H9 (cell line): ENCODE measurements around the gene OLFM1. TPM values are rescaled to one million over a fixed set of nuclear protein-coding genes. Genes with fewer than 3 reads are reported as not detected.

ENCODE experiments used
- DNase-seq: peaks from one replicate; pipeline ENCODE4 v3.0.0-alpha.2; 2017
- H2AFZ ChIP-seq: one replicate; pipeline ENCODE4 v1.6.1; 2013; ENCODE audit warnings: mild to moderate bottlenecking, low read length, control low read depth, moderate library complexity
- H2AK5ac ChIP-seq: 2 replicates; pipeline ENCODE4 v1.6.1; 2013; ENCODE audit warnings: low read length, control low read depth, mixed read lengths; ENCODE audit not compliant: insufficient read length
- H2BK120ac ChIP-seq: one replicate; pipeline ENCODE4 v1.6.1; 2013; ENCODE audit warnings: low read depth, mild to moderate bottlenecking, low read length, control low read depth, inconsistent platforms; ENCODE audit not compliant: poor library complexity, severe bottlenecking
- H2BK12ac ChIP-seq: 2 replicates; pipeline ENCODE4 v1.6.1; 2013; ENCODE audit warnings: low read length, control low read depth, mixed read lengths, low read depth; ENCODE audit not compliant: insufficient read length
- H2BK15ac ChIP-seq: 2 replicates; pipeline ENCODE4 v1.6.1; 2013; ENCODE audit warnings: low read depth, low read length, control low read depth
- H2BK20ac ChIP-seq: one replicate; pipeline ENCODE4 v1.6.1; 2013; ENCODE audit warnings: low read depth, mild to moderate bottlenecking, low read length, control low read depth, inconsistent platforms; ENCODE audit not compliant: poor library complexity, severe bottlenecking
- H2BK5ac ChIP-seq: 2 replicates; pipeline ENCODE4 v1.6.1; 2013; ENCODE audit warnings: low read length, control low read depth, mixed read lengths; ENCODE audit not compliant: insufficient read length
- H3K14ac ChIP-seq: 2 replicates; pipeline ENCODE4 v1.6.1; 2013; ENCODE audit warnings: low read length, control low read depth; ENCODE audit not compliant: insufficient read depth
- H3K18ac ChIP-seq: 2 replicates; pipeline ENCODE4 v1.6.1; 2013; ENCODE audit warnings: low read depth, mild to moderate bottlenecking, mixed read lengths, low read length, control low read depth; ENCODE audit not compliant: insufficient read length
- H3K23ac ChIP-seq: 2 replicates; pipeline ENCODE4 v1.6.1; 2013; ENCODE audit warnings: low read length, control low read depth, mixed read lengths, low read depth; ENCODE audit not compliant: insufficient read length
- H3K23me2 ChIP-seq: 2 replicates; pipeline ENCODE4 v1.6.1; 2013; ENCODE audit warnings: low read depth, mild to moderate bottlenecking, mixed read lengths, low read length, control low read depth; ENCODE audit not compliant: insufficient read length, poor library complexity, severe bottlenecking
- H3K27ac ChIP-seq: 2 replicates; pipeline ENCODE4 v1.5.1; 2013; ENCODE audit warnings: low read length, control low read depth, mixed read lengths, low read depth; ENCODE audit not compliant: insufficient read length
- H3K27me3 ChIP-seq: 2 replicates; pipeline ENCODE4 v1.6.1; 2013; ENCODE audit warnings: low read length, control low read depth, inconsistent platforms; ENCODE audit not compliant: insufficient read depth
- H3K4ac ChIP-seq: 2 replicates; pipeline ENCODE4 v1.6.1; 2013; ENCODE audit warnings: low read depth, mild to moderate bottlenecking, control low read depth, inconsistent platforms, low read length, moderate library complexity
- H3K4me1 ChIP-seq: 2 replicates; pipeline ENCODE4 v1.6.1; 2013; ENCODE audit warnings: low read length, control low read depth, inconsistent platforms; ENCODE audit not compliant: insufficient read depth
- H3K4me2 ChIP-seq: 2 replicates; pipeline ENCODE4 v1.6.1; 2013; ENCODE audit warnings: low read length, control low read depth, mixed read lengths; ENCODE audit not compliant: insufficient read length, insufficient read depth
- H3K56ac ChIP-seq: 2 replicates; pipeline ENCODE4 v1.6.1; 2013; ENCODE audit warnings: low read depth, mild to moderate bottlenecking, mixed read lengths, low read length, control low read depth; ENCODE audit not compliant: insufficient read length
- H3K79me1 ChIP-seq: 2 replicates; pipeline ENCODE4 v1.6.1; 2013; ENCODE audit warnings: low read depth, mild to moderate bottlenecking, moderate library complexity, low read length, control low read depth, inconsistent platforms; ENCODE audit not compliant: insufficient read depth, poor library complexity, severe bottlenecking
- H3K79me2 ChIP-seq: 2 replicates; pipeline ENCODE4 v1.6.1; 2013; ENCODE audit warnings: low read length, control low read depth, inconsistent platforms; ENCODE audit not compliant: insufficient read depth
- H3K9ac ChIP-seq: 2 replicates; pipeline ENCODE4 v1.6.1; 2013; ENCODE audit warnings: low read length, control low read depth, mixed read lengths; ENCODE audit not compliant: insufficient read length; ENCODE audit errors: extremely low read depth
- H3K9me3 ChIP-seq: one replicate; pipeline ENCODE4 v1.6.1; 2013; ENCODE audit warnings: low read depth, low read length, inconsistent platforms; ENCODE audit not compliant: control insufficient read depth
- H3T11ph ChIP-seq: one replicate; pipeline ENCODE4 v1.6.1; 2013; ENCODE audit warnings: mild to moderate bottlenecking, low read length, control low read depth, inconsistent platforms
- H4K20me1 ChIP-seq: one replicate; pipeline ENCODE4 v1.6.1; 2013; ENCODE audit not compliant: control insufficient read depth, insufficient read length, insufficient read depth
- H4K5ac ChIP-seq: 2 replicates; pipeline ENCODE4 v1.6.1; 2013; ENCODE audit warnings: low read depth, mild to moderate bottlenecking, mixed read lengths, low read length, control low read depth; ENCODE audit not compliant: insufficient read length
- H4K8ac ChIP-seq: replicated peaks from 2 replicates; pipeline ENCODE4 v1.6.1; 2013; ENCODE audit warnings: low read length, control low read depth, mixed read lengths, low read depth; ENCODE audit not compliant: insufficient read length
- H4K91ac ChIP-seq: 2 replicates; pipeline ENCODE4 v1.6.1; 2013; ENCODE audit warnings: low read depth, mild to moderate bottlenecking, moderate library complexity, mixed read lengths, low read length, control low read depth; ENCODE audit not compliant: insufficient read length
- H3K27ac Mint-ChIP-seq, 3 experiments: 2 replicates in 2 of 3; 3 replicates in 1 of 3; pipeline ENCODE4 v1.8.0; 2020 to 2021; ENCODE audit warnings: mixed read lengths in 3 of 3, mild to moderate bottlenecking in 1 of 3, moderate library complexity in 1 of 3
- H3K27me3 Mint-ChIP-seq: 2 replicates; pipeline ENCODE4 v1.8.0; 2021; ENCODE audit warnings: low read depth, mild to moderate bottlenecking, moderate library complexity, mixed read lengths
- H3K36me3 Mint-ChIP-seq, 3 experiments: 2 replicates in 2 of 3; 3 replicates in 1 of 3; pipeline ENCODE4 v1.8.0; 2020 to 2021; ENCODE audit warnings: low read depth in 3 of 3, mixed read lengths in 3 of 3; ENCODE audit not compliant: insufficient read depth in 1 of 3
- H3K4me1 Mint-ChIP-seq, 2 experiments: 2 replicates each; pipeline ENCODE4 v1.8.0; 2020; ENCODE audit warnings: mixed read lengths in 2 of 2
- H3K4me3 Mint-ChIP-seq, 2 experiments: 2 replicates in 1 of 2; 3 replicates in 1 of 2; pipeline ENCODE4 v1.8.0; 2020 to 2021; ENCODE audit warnings: mild to moderate bottlenecking in 2 of 2, mixed read lengths in 2 of 2, moderate library complexity in 1 of 2
- H3K9me3 Mint-ChIP-seq, 2 experiments: 2 replicates in 1 of 2; 3 replicates in 1 of 2; pipeline ENCODE4 v1.8.0; 2020; ENCODE audit warnings: mild to moderate bottlenecking in 2 of 2, mixed read lengths in 2 of 2, moderate library complexity in 1 of 2
- CTCF ChIP-seq: fragments of 200-600 bp; sonication (generic); conservative IDR thresholded peaks from 3 replicates; pipeline ENCODE4 v1.8.0; 2021; ENCODE audit warnings: antibody characterized with exemption, mild to moderate bottlenecking
- WGBS: extraction: QIAGEN DNeasy Blood & Tissue Kit; methylation state at CpG from one replicate; pipeline ENCODE4 v1.1.7; 2013; ENCODE audit warnings: missing lambda C conversion rate, low lambda C conversion rate, mixed read lengths; ENCODE audit not compliant: insufficient read length; ENCODE audit errors: extremely low coverage; 5-methylcytosine and 5-hydroxymethylcytosine counted together
- total RNA-seq: library from RNA; stranded (reverse); gene quantifications from 2 replicates; pipeline ENCODE4 v1.2.1, GENCODE V29; 2021

The OLFM1 gene
- total RNA-seq, 1 experiment from 2014 or later, result 34.1 TPM

- Mint-ChIP-seq H3K4me3 (no peak overlapping the region), H3K9me3 (peaks cover 13 to 15% of the 10 kb centered on the region in 2 experiments), H3K36me3 (peaks cover 2 to 7% (median 6%) of the 10 kb centered on the region in 3 experiments; a peak in 6 of 7 replicates), H3K4me1 (peaks cover 20 to 22% of the 10 kb centered on the region in 2 experiments), H3K27ac (no peak overlapping the region), H3K27me3 (peaks cover 21% of the 10 kb centered on the region)
- Histone ChIP-seq H3K18ac (no peak overlapping the region), H2BK15ac (no peak overlapping the region), H3K27me3 (no peaks in the 10 kb centered on the region), H2BK20ac (no peak overlapping the region), H3K14ac (no peak overlapping the region; the same call in 1 of the 2 replicates), H2BK5ac (no peak overlapping the region), H3K56ac (no peak overlapping the region), H2BK120ac (no peak overlapping the region), H2BK12ac (no peak overlapping the region), H3K9ac (no peak overlapping the region), H2AK5ac (no peak overlapping the region), H3K4me1 (no peaks in the 10 kb centered on the region), H3K23me2 (no peaks in the 10 kb centered on the region), H3K4ac (no peak overlapping the region), H4K20me1 (no peaks in the 10 kb centered on the region), H4K5ac (no peak overlapping the region), H3K79me1 (no peaks in the 10 kb centered on the region), H4K91ac (no peak overlapping the region), H3K9me3 (no peaks in the 10 kb centered on the region), H3K79me2 (no peaks in the 10 kb centered on the region), H4K8ac (no peak overlapping the region), H3K23ac (no peak overlapping the region), H3T11ph (no peak overlapping the region), H3K27ac (no peak overlapping the region), H3K4me2 (no peak overlapping the region), H2AFZ (no peak overlapping the region)
- WGBS, result no CpG with 5 or more reads among the region's 9 CpGs
- no peak for DNase-seq
- TF ChIP-seq CTCF, result no peak
Observed at GRCh38 chr9:135147938-135148337, 60.5 kb downstream of the OLFM1 start.
